T-helper 1 cell treated with Interleukin-12 subunit alpha and Interleukin-12 subunit beta and Interleukin-4 antibody, amounts not matched to agents 30 μg/mL and 1 μg/mL, for 36 hours (primary cell): ENCODE data around the gene EXOC6.
"Not testable (repeated sequence)": the region's sequence is repeated elsewhere in the genome, so short reads cannot be mapped to it uniquely, and the experiment has no call there.

Experiments used
- H3K27ac Mint-ChIP-seq: one replicate; pipeline ENCODE4 v1.8.0; 2021; ENCODE audit warnings: mild to moderate bottlenecking, mixed read lengths
- H3K27me3 Mint-ChIP-seq: one replicate; pipeline ENCODE4 v1.8.0; 2021; ENCODE audit warnings: low read depth, mixed read lengths
- H3K36me3 Mint-ChIP-seq: one replicate; pipeline ENCODE4 v1.8.0; 2021; ENCODE audit warnings: low read depth, mixed read lengths
- H3K4me1 Mint-ChIP-seq: one replicate; pipeline ENCODE4 v1.8.0; 2021; ENCODE audit warnings: low read depth, mixed read lengths
- H3K4me3 Mint-ChIP-seq: one replicate; pipeline ENCODE4 v1.8.0; 2021; ENCODE audit warnings: mild to moderate bottlenecking, moderate library complexity, mixed read lengths
- H3K9me3 Mint-ChIP-seq: one replicate; pipeline ENCODE4 v1.8.0; 2021; ENCODE audit warnings: mixed read lengths

EXOC6 gene

GRCh38 chr10:92970301-92971070, 122.2 kb downstream of the EXOC6 start:
- Mint-ChIP-seq H3K27me3 (no peaks in the 10 kb centered on the region), H3K4me3 (no peak overlapping the region), H3K27ac (no peak overlapping the region), H3K36me3 (peaks cover 14% of the 10 kb centered on the region), H3K4me1 (no peaks in the 10 kb centered on the region), H3K9me3 (no peaks in the 10 kb centered on the region)

DNA sequence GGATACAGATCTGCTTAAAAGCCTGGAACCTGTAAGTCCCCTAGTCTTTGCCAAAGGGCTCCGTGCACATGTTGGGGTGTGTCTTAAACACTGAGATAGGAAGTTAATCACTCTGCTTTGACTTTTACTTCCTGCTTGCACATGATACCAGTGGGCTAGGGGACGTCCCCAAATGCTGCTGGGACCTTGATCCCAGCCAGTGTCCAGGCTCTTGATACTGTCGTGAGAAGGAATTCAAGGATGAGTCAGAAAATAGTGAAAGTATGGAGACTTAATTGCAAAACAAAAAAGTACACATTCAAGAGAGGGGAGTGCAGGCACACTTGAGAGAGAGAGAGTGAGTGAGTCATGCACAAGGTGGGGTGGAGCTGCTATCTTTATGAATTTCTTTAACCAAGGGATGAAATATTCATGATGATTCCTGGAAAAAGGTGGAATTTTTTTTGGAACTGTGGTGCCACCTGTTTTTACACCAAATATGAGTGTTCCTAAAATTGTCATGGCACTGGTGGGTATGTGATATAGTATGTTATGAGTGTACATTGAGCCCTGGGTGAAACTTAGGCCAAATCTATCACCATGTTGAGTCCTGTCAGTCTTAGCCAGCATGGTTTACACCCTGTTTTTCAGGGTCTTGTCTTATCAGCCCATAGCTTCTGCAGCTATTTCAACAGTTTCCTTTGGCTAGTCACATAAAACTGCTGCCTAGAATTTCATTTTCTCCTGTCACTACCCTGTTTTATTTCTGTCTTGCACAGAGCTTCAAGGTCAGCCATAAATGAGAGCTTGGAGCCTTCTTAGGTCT, 123.9 kb downstream of the EXOC6 start:
- Mint-ChIP-seq H3K27ac (no peak overlapping the region), H3K4me3 (no peak overlapping the region)

DNA sequence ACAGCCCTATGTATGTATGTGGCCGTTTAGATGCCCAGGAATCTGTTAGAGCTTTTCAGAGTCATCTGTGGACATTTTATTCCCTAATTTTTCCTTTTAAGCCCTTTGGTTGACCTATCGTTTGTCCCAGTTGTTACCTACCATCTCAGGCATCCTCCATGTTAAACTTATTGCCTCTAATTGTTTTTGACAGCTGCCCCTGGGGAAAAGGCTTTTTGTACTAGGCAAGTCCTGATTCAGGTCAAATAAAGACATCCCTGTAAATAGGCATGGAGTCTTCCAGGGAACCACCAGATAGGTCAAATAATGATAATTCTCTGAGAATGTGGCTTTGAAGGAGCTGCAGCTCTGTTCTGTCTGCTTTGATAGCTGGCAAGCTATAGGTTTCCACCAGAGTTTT, 124.6 kb downstream of the EXOC6 start:
- H3K27ac Mint-ChIP-seq: no peak overlapping the region
- H3K4me1 Mint-ChIP-seq: no peaks in the 10 kb centered on the region
- no peaks in the 10 kb centered on the region for H3K9me3 Mint-ChIP-seq
- peaks cover 14% of the 10 kb centered on the region for H3K36me3 Mint-ChIP-seq
- no peaks in the 10 kb centered on the region for H3K27me3 Mint-ChIP-seq
- no peak overlapping the region for H3K4me3 Mint-ChIP-seq

More for the DNA sequence above, 123.9 kb downstream of the EXOC6 start:
- no peaks in the 10 kb centered on the region for H3K9me3 Mint-ChIP-seq
- peaks cover 14% of the 10 kb centered on the region for H3K36me3 Mint-ChIP-seq
- H3K27me3 Mint-ChIP-seq: no peaks in the 10 kb centered on the region
- no peaks in the 10 kb centered on the region for H3K4me1 Mint-ChIP-seq

DNA sequence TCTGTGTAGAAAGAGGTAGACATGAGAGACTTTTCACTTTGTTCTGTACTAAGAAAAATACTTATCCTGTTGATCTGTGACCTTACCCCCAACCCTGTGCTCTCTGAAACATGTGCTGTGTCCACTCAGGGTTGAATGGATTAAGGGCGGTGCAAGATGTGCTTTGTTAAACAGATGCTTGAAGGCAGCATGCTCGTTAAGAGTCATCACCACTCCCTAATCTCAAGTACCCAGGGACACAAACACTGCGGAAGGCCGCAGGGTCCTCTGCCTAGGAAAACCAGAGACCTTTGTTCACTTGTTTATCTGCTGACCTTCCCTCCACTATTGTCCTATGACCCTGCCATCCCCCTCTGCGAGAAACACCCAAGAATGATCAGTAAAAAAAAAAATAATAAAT, 128.0 kb downstream of the EXOC6 start:
- not testable (repeated sequence) for H3K27me3 Mint-ChIP-seq, H3K36me3 Mint-ChIP-seq

DNA sequence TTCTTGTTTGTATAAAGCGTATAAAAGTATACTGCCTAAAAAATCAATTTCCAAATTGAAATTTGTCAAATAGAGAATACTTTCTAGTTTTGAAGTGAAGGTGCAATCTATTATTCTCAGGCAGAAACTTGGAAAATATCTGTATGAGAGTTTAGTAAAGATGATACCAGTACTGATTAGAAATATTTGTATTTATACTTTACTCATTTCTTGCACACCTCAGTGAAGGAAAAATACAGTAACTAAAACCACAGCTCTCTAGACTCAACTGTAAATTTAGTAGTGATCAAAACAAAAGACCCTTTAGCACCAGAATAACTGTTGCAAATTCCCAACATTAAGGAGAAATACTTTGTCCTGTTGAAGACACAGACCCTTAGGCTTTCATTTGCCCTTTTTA, 140.9 kb downstream of the EXOC6 start:
- H3K4me1 Mint-ChIP-seq: peaks cover 6% of the 10 kb centered on the region
- no peak overlapping the region for H3K27ac Mint-ChIP-seq
- H3K4me3 Mint-ChIP-seq: no peak overlapping the region
- H3K36me3 Mint-ChIP-seq: peaks cover 5% of the 10 kb centered on the region
- no peaks in the 10 kb centered on the region for H3K9me3 Mint-ChIP-seq
- H3K27me3 Mint-ChIP-seq: peaks cover 3% of the 10 kb centered on the region

More for the DNA sequence above, 128.0 kb downstream of the EXOC6 start:
- H3K4me3 Mint-ChIP-seq, H3K9me3 Mint-ChIP-seq, H3K27ac Mint-ChIP-seq, H3K4me1 Mint-ChIP-seq: not testable (repeated sequence)

DNA sequence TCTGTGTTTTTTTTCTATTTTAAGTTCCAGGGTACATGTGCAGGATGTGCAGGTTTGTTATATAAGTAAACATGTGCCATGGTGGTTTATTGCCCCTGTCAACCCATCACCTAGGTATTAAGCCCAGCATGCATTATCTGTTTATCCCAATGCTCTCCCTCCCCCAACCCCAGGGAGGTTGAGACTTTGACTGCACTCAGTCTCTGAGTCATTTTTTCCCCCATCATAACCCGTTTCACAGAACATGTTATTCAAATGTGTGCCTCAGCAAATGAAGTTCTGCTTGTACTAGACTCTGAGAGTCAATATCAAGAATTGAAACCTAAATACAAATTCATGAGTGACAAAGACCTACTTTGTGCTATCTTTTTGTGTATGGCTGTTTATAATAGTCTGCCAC, 142.3 kb downstream of the EXOC6 start:
- Mint-ChIP-seq H3K4me3 (no peak overlapping the region), H3K27me3 (no peaks in the 10 kb centered on the region), H3K27ac (no peak overlapping the region), H3K4me1 (peaks cover 6% of the 10 kb centered on the region), H3K9me3 (no peaks in the 10 kb centered on the region), H3K36me3 (peaks cover 2% of the 10 kb centered on the region)

GRCh38 chr10:92991513-92991912, 143.2 kb downstream of the EXOC6 start:
- H3K27ac Mint-ChIP-seq: no peak overlapping the region
- no peaks in the 10 kb centered on the region for H3K27me3 Mint-ChIP-seq
- no peak overlapping the region for H3K4me3 Mint-ChIP-seq

DNA sequence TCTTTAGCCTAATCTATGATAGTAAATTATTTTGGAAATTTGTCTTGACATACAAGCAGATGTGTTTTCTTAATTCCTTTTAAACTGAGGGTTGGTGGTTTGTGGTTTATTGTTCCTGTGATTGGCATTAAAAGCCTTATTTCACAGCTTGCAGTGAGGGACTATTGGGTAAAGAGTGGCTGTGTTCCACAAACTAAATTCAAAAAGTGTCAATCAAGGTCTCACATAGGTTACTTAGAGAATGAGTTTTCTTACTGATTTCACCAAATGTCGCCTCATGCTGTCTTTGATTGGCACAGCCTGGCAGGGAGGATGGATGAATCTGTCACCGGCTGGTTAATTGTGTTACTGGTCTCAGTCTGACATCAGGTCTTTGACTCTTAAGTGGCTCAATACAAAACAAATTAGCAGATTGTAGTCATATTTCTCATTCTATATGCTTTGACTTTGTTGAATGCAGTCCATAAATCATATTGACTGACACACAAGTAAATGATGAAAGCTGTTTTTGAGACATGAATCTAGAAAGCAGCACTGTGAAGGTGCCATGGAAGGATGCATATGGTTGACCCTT, 145.5 kb downstream of the EXOC6 start:
- Mint-ChIP-seq H3K36me3 (peaks cover 2% of the 10 kb centered on the region), H3K4me1 (peaks cover 6% of the 10 kb centered on the region), H3K27ac (no peak overlapping the region), H3K4me3 (no peak overlapping the region), H3K9me3 (no peaks in the 10 kb centered on the region), H3K27me3 (no peaks in the 10 kb centered on the region)

More at GRCh38 chr10:92991513-92991912, 143.2 kb downstream of the EXOC6 start:
- Mint-ChIP-seq H3K9me3 (no peaks in the 10 kb centered on the region), H3K36me3 (peaks cover 2% of the 10 kb centered on the region), H3K4me1 (peaks cover 6% of the 10 kb centered on the region)

DNA sequence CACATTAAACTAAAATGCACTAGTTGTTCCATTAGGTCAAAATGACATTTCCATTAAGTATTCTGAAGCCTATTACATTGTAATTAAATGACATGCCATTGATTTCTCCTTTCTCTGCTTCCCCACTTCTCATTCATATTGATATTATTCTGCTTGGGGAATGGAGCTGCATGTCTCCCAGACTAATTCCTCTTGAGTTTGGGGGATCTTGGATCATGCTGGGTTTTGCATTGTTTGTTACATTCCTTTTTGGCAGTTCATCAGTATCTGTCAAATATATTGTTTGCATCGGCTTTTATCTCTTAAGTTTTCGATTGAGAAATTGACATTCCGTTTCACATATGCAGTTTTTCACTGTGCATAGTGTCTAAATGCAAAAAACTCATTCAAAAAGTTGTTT, 147.2 kb downstream of the EXOC6 start:
- H3K4me1 Mint-ChIP-seq: peaks cover 3% of the 10 kb centered on the region

DNA sequence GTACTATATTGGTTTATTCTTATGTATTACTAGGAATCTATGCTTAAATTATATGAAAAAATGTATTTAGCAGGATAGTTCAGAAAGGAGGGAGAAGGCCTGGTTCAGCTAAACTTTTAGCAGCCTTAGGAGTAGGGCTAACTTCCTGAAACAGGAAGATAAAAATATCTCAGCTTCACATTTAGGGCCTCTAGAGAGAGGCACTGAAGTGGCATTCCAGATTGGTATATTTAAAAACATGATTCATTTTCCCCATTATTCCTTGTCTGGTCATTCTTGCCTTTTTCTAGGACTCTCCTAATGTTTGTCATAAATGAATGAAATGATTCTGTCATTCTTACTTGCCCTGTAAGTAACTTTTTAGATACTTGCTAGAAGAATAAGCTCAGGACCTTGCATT, 149.3 kb downstream of the EXOC6 start:
- H3K27me3 Mint-ChIP-seq: no peaks in the 10 kb centered on the region
- no peaks in the 10 kb centered on the region for H3K9me3 Mint-ChIP-seq
- H3K36me3 Mint-ChIP-seq: no peaks in the 10 kb centered on the region
- no peak overlapping the region for H3K27ac Mint-ChIP-seq
- H3K4me1 Mint-ChIP-seq: no peaks in the 10 kb centered on the region
- H3K4me3 Mint-ChIP-seq: no peak overlapping the region

More for the DNA sequence above, 147.2 kb downstream of the EXOC6 start:
- H3K4me3 Mint-ChIP-seq: no peak overlapping the region
- H3K9me3 Mint-ChIP-seq: no peaks in the 10 kb centered on the region
- H3K27me3 Mint-ChIP-seq: no peaks in the 10 kb centered on the region
- H3K27ac Mint-ChIP-seq: no peak overlapping the region
- peaks cover 2% of the 10 kb centered on the region for H3K36me3 Mint-ChIP-seq

DNA sequence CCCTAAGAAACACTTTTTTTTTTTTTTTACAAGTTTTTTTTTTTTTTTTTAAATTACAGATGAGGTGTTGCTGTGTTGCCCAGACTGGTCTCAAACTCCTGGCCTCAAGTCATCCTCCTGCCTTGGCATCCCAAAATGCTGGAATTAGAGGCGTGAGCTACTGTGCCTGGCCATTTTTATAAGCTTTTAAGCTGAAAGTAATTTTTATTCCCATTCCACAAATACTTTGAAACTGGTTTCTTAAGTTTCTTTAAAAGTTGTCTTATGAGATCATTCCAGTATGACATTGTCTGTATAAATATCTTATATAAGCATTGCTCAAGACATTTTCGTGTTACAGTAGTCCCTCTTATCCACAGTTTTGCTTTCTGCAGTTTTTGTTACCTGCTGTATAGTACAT, 150.9 kb downstream of the EXOC6 start:
- Mint-ChIP-seq H3K27ac (no peak overlapping the region), H3K4me1 (no peaks in the 10 kb centered on the region)

GRCh38 chr10:93006435-93007039, 158.2 kb downstream of the EXOC6 start:
- Mint-ChIP-seq H3K9me3 (no peaks in the 10 kb centered on the region), H3K27me3 (no peaks in the 10 kb centered on the region), H3K4me1 (no peaks in the 10 kb centered on the region), H3K27ac (no peak overlapping the region), H3K4me3 (no peak overlapping the region), H3K36me3 (no peaks in the 10 kb centered on the region)

More for the DNA sequence above, 150.9 kb downstream of the EXOC6 start:
- Mint-ChIP-seq H3K27me3 (no peaks in the 10 kb centered on the region), H3K36me3 (no peaks in the 10 kb centered on the region), H3K4me3 (no peak overlapping the region), H3K9me3 (no peaks in the 10 kb centered on the region)

DNA sequence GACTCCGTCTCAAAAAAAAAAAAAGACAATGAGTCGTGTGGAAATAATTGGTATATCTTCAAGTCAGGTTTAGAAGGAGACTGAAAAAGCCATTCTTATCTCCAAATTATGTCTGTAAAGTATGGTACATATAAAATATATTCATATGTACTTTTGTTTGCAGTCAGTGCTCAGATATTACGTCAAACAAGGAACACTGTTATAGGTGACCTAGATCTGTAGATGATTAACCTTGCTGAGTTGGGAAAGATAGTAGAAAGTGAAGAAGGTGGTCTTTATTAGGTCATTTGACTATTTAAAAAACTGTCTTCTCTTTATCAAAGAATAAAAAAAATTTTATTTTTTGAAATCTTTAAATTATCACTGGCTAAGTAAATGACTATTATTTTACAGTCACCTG, 167.4 kb downstream of the EXOC6 start:
- Mint-ChIP-seq H3K4me3 (no peak overlapping the region), H3K4me1 (no peaks in the 10 kb centered on the region), H3K27me3 (no peaks in the 10 kb centered on the region), H3K9me3 (no peaks in the 10 kb centered on the region), H3K27ac (no peak overlapping the region), H3K36me3 (no peaks in the 10 kb centered on the region)

GRCh38 chr10:93023013-93023650, 174.8 kb downstream of the EXOC6 start:
- Mint-ChIP-seq H3K27me3 (no peaks in the 10 kb centered on the region), H3K27ac (no peak overlapping the region), H3K4me3 (no peak overlapping the region), H3K9me3 (no peaks in the 10 kb centered on the region), H3K36me3 (peaks cover 6% of the 10 kb centered on the region), H3K4me1 (no peaks in the 10 kb centered on the region)
